PC-9 (cell line): ENCODE data around the gene INPP5A.

Experiments
- CTCF ChIP-seq: fragments of 200-600 bp; sonication (generic); conservative IDR thresholded peaks from 2 replicates; pipeline ENCODE4 v1.6.1; 2017; ENCODE audit warnings: mixed run types, antibody characterized with exemption, mild to moderate bottlenecking, moderate library complexity
- EZH2 ChIP-seq: fragments of 200-600 bp; sonication (generic); IDR thresholded peaks from 2 replicates; pipeline ENCODE4 v1.8.0; 2017; ENCODE audit warnings: antibody characterized with exemption, low read depth

- no peak for TF ChIP-seq CTCF
- TF ChIP-seq EZH2: no peak
Measured at GRCh38 chr10:132796846-132797245, 259.3 kb downstream of the INPP5A start.
